Hematopoietic multipotent progenitor cell (in vitro differentiated cells): ENCODE data around the gene KCNC1. TPM values are rescaled to one million over a fixed set of nuclear protein-coding genes. Genes with fewer than 3 reads are reported as not detected.

Experiments
- DNase-seq, 3 donors: peaks; one replicate each; pipeline ENCODE4 v3.0.0-alpha.2; 2011 to 2015; ENCODE audit warnings: low read depth in 2 of 3, low spot score in 2 of 3
- total RNA-seq: library from RNA; depleted of rRNA; stranded (reverse); fragments of >200 nt; gene quantifications from one replicate; pipeline ENCODE4 v1.2.3, GENCODE V29; 2012

Gene KCNC1
- total RNA-seq, 1 donor: under 0.01 TPM

GRCh38 chr11:17782603-17783337, 48.2 kb downstream of the KCNC1 start:
- no peak for DNase-seq

- DNase-seq: no peak
Measured at GRCh38 chr11:17783878-17784277, 49.3 kb downstream of the KCNC1 start.

GRCh38 chr11:17786824-17787525, 52.4 kb downstream of the KCNC1 start:
- no peak for DNase-seq

DNA sequence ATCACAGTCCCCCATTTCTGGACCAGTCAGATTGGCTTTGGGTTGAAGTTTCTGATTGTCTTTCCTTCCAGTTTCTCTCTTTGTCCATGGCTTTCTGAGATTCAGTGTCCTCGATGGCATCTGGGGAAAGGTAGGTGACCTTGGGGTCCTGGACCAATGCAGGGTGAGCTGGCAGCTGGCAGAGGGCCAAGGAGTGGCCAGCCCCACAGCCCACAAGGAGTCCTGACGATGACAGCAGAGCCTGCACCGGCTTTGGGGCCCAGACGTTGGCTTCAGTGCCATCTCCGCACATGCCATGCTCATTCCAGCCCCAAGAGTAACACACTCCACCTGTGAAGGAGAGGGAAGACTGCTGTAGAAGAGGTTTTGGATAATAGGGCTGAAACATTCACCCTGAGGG, 53.5 kb downstream of the KCNC1 start:
- DNase-seq: no peak

DNA sequence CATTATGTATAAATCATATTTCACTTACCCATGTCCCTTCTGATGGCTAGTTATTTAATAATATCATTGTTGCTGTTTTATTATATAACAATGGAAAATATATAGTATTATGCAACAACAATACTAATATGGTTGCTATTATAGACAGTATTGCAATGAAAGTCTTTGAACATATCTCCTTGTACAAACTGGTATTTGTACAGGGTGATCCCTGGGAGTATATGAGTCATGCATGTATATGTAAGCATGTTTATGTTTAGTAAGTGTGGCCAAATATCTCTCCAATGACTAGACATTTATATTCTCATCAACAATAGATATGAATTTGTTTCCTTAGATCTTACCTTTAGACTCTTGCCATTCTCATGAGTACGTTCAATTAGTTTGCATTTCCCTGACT, 55.9 kb downstream of the KCNC1 start:
- DNase-seq: no peak

DNA sequence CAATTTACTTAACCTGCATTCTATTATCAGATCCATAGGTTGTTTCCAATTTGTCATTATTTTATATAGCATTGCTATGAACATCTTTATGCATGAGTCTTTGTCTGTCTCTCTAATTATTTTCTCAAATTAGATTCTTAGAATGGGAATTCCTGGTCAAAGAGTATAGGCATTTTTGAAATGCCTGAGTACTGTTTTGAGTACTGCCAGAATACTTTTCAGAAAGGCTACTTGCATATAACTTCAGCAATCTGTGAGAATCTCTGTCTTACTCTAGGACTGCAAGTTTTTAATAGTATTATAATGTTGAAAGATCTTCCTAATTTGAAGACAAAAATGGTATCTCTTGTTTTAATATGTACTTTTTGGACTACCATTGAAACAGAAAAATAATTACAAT, 56.6 kb downstream of the KCNC1 start:
- no peak for DNase-seq

- DNase-seq: no peak
Measured at GRCh38 chr11:17792161-17792560, 57.6 kb downstream of the KCNC1 start.

- no peak for DNase-seq
Measured at GRCh38 chr11:17793642-17794170, 59.1 kb downstream of the KCNC1 start.

DNA sequence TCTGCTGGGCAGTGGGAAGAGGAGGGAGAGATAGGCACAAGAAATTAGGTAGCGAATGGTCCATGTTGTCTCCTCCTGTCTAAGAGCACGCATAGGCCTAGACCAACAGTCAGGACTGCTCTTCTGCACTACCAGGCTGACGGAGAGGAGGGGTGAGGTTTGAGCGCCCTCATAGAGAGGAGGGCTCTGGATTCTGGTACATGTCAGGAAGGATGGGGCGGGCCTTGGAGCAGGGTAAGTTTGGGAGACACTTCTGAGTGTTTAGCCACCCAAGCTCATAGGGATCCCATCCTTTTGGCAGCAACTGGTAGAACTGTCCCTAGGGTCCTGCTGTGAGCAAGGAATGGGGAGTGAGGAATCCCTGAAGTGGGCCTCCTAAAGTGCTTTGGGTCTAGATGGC, 60.4 kb downstream of the KCNC1 start:
- DNase-seq: no peak

DNA sequence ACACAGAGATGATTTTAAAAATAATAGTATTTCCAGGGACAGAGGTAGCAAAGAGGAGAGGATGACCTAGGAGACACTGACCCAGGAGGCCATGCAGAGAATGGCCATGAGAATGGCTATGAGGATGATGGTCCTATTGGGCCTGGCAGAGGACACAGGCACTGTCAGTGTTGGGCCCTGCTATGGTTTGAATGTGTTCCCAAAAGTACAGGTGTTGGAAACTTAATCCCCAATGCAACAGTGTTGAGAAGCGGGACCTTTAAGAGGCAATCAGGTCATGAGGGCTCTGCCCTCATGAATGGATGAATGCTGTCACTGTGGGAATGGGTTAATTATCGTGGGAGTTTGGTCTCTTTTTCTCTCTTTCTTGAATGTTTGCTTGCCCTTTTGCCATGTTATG, 61.6 kb downstream of the KCNC1 start:
- DNase-seq: no peak

DNA sequence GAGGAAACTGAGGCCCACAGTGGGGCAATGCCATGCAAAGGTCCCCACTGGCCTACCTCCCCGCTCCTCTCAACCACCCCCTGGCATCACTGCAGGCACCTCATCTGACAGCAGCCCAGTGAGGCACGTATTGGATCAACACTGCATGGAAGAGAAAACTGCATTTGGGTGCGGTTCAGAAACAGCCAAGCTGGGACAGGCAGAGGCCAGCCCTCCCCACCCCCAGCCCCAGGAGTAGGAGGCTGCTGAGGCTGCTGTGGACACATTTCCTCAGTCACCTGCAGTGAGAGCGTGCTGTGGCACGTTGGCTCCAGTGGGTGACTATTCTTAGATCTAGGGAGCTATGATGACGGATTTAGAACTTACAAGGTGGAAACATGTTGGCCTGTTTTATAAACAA, 63.7 kb downstream of the KCNC1 start:
- no peak for DNase-seq

GRCh38 chr11:17798716-17799115, 64.1 kb downstream of the KCNC1 start:
- no peak for DNase-seq

- no peak for DNase-seq
Measured at GRCh38 chr11:17799147-17799546, 64.6 kb downstream of the KCNC1 start.

- DNase-seq: no peak
Measured at GRCh38 chr11:17801166-17801565, 66.6 kb downstream of the KCNC1 start.

- DNase-seq: no peak
Measured at GRCh38 chr11:17802491-17802890, 67.9 kb downstream of the KCNC1 start.

DNA sequence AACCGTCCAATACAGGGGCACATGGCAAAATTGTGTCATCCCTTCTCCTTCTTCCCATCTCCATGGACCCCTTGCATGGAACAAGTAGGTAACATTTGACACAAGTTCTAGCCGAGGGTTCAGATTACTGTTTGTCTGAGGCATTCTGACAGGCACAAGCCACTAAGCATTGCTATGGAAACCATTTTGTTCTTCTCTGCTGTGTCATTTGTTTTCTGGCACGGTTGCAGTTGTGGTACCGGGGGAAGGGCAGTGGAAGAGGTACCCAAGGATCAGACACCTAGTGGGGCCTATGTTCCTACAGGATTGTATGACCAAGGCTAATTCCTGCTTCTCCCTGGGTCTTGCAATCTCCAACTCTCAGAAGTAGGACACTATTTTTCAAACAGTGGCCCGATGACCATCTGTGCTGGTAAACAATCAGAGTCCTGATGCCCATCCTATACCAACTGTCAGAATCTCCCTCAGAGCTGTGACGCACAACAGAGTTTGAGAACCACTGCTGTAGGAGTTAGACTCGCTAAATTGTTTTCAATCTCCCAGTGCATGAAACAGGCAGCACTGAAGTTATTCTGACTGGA, 69.3 kb downstream of the KCNC1 start:
- DNase-seq: no peak

GRCh38 chr11:17805043-17805442, 70.5 kb downstream of the KCNC1 start:
- DNase-seq: no peak

DNA sequence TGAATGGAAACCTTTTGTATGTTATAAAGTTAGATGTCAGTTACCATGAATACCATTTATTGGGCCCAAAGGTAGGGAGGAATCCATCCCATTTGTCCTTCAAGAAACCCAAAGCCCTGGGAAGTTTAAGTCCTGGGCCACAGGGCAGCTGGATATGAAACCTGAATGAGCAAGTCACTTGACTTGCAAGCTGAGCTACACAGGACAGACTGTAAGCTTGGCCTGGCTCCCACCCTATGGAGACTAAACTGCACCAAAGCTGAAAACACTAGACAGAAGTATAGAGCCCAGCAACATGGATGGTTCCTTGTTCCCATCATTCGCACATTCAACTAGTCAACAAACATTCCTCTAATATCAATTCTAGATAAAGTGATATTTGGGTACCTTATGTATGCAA, 71.3 kb downstream of the KCNC1 start:
- DNase-seq: no peak

DNA sequence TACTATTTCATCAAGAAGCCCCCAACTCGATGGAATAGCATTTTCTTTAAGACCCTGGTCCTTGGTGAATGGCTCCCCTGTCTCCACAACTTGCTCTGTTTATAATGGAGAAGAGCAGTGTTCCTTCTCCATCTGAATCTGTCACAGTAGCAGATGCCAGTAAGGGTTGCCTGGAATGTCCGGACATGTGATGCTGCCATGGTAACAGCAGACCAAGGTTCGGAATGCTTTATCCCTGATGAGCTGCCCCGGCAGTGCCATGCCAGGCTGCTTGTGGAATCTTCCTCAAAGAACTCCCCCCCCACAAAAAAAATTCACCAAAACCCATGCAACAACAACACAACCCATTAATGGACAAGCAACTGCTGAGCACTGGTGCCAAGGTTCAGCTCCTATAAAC, 72.5 kb downstream of the KCNC1 start:
- no peak for DNase-seq

GRCh38 chr11:17810041-17810440, 75.5 kb downstream of the KCNC1 start:
- no peak for DNase-seq

DNA sequence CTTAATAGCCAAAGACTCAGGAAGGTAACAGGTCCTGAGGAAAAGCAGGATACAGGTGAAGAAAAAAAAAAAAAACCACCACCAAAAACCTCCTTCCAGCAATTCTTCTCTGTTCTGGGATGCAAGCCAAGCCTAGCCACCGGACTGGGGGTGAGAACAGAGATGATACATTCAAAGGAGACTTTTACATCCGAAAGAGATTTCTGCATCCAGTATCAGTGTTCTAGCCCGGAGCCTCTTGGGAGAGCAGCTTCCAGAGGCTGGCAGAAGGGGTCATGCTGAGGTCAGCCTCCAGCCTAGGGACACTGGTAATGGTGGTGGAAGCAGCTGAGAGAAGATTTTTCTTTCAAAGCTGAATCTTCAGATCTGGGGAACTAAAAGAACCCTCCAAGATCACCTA, 76.2 kb downstream of the KCNC1 start:
- DNase-seq: no peak

DNA sequence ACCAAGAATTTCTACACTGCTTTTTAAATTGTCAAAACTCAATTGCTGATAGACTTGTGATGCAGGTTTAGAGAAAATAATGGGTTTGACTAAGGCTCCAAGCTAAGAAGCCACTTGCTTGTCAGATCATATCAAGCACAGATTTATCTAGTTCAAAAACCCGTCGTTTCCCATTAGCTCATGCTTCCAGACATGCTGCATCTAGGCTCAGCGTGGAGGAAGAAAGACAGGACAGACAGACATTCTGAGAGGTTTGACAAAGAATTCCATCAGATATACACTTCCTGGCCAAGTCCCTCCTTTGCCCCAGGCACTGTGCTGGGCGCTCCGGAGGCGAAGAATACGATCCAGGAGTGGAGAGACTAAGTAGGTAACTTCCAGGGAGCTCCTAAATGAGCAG, 76.8 kb downstream of the KCNC1 start:
- no peak for DNase-seq
